D721Med (cell line): ENCODE data around the gene REXO1.

Source experiments
- DNase-seq: peaks from one replicate; pipeline ENCODE4 v3.0.0; 2011; ENCODE audit warnings: low spot score; ENCODE audit not compliant: insufficient read length
- FAIRE-seq: peaks from 2 replicates; lab custom pipeline; 2011; peaks lifted over from hg19 to GRCh38; lab: Jason Lieb, UNC
- CTCF ChIP-seq: IDR thresholded peaks from 2 replicates; pipeline ENCODE4 v1.5.1; 2012; ENCODE audit warnings: mild to moderate bottlenecking, control low read depth; ENCODE audit not compliant: insufficient read depth; ENCODE audit errors: missing control alignments

Gene REXO1

GRCh38 chr19:1777149-1777548 lies 71.1 kb downstream of the REXO1 start:
- no peak for TF ChIP-seq CTCF
- FAIRE-seq: no peak
- DNase-seq: no peak

- TF ChIP-seq CTCF: no peak
- no peak for DNase-seq
- no peak for FAIRE-seq
These were observed 71.6 kb downstream of the REXO1 start for GRCh38 chr19:1776606-1777147.

GRCh38 chr19:1775951-1776605 lies 72.2 kb downstream of the REXO1 start:
- FAIRE-seq: no peak
- TF ChIP-seq CTCF: no peak

GRCh38 chr19:1774989-1775772 lies 73.1 kb downstream of the REXO1 start:
- DNase-seq: no peak
- TF ChIP-seq CTCF: peak; percentile 44
- no peak for FAIRE-seq

More at GRCh38 chr19:1775951-1776605, 72.2 kb downstream of the REXO1 start:
- DNase-seq: no peak

- FAIRE-seq (no peak), DNase-seq (no peak)
- no peak for TF ChIP-seq CTCF
These were observed 75.1 kb downstream of the REXO1 start for GRCh38 chr19:1773184-1773583.

- FAIRE-seq (no peak), DNase-seq (no peak)
- no peak for TF ChIP-seq CTCF
These were observed 77.3 kb downstream of the REXO1 start for GRCh38 chr19:1770866-1771576.
